GM21423 (cell line): ENCODE data around the gene NR4A2.
A peak's percentile ranks its signal among the peaks of the same experiment; 100 is the strongest.

Source experiments
- ATAC-seq: cut with Tn5 transposase; IDR thresholded peaks from one replicate; pipeline ENCODE4 v1.9.1; 2021; ENCODE audit warnings: mild to moderate bottlenecking, moderate library complexity; ENCODE audit not compliant: unreplicated experiment

NR4A2 gene

DNA sequence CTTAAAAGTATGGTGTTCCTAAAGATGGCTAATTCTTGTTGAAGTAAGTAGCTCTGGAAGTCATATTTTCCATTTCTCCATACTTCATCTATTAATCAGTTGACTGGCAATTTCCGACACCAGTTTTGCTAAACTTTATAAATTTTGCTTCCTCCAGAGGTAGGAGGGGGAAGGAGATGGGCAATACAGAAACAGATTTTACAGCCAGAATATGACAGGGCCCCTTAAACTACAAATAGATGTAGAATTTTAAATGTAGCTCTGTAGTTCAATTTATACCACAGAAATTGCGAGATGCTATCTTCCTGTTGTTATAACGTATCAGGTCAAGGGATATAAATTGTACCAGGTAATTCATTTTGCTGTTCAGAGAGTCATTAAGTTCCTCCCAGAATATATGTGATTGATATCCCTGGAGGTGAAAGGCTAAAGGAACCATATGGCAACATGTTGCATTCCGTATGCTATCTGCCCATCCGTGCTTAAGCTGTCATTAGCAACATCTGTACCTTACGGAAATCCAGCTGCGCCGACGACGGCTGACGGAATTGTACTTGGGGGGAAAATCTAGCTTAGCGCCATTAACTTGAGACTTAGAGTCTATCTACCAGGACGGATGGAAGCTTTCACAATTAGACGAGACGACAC is 8.4 kb upstream of the NR4A2 start:
- peak; percentile 11 for ATAC-seq

- ATAC-seq, result no peak
Observed at GRCh38 chr2:156340377-156340776, 7.9 kb upstream of the NR4A2 start.

DNA sequence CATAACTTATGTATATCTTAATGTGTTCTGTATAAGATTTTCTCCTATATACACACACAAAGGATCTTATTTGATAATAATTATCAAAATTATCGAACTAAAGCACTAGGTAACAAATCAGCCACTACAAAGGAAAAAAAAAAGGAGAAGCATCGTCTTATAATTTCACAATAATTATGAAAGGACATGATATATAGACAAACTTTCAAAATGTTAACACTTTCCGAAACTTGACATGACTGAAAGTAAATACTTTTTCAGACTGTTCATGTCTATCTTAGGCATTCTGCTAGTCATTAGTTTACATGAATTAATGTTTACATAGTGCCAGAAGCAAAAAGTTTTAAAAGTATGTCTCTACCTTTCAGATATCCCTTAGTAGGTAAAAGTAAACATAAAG is 7.3 kb upstream of the NR4A2 start:
- ATAC-seq, result no peak

DNA sequence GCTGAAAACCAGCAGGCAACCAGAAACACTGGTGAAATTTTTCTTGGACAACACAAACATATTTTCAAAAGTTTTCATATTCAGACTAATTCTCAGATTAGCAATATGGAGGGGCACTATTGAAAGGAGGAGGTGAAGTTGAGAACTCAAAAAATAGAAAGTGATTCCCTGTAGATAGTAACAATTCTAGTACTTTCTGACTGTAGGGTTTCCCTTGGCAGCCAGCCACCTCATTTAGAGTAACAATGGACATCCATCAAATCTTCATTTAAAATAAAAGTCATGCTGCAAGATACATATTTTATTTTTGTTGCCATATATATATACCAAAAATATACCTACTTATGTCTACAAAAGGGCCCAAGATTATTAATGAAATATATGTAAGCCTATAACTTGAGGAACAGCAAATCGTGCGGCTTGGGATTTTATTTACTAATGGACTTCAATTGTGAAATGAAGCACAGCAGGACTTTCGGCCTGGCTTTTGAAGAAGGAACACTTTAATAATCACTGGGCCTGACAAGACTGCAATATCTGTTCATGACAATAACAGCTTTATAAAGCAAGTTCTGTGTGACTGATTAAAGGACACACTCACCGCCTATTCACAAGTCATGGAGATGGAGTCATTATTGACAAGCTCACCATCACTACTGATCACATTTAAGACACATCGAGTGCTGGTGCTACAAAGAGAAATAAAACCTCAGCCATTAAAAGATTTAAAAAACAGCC is 6.8 kb upstream of the NR4A2 start:
- ATAC-seq, result no peak

GRCh38 chr2:156338578-156338977 is 6.1 kb upstream of the NR4A2 start:
- no peak for ATAC-seq

- ATAC-seq, result peak; percentile 25
Observed at GRCh38 chr2:156334496-156335478, 2.3 kb upstream of the NR4A2 start.

GRCh38 chr2:156333951-156334495 is 1.5 kb upstream of the NR4A2 start:
- ATAC-seq, result peak; percentile 45

DNA sequence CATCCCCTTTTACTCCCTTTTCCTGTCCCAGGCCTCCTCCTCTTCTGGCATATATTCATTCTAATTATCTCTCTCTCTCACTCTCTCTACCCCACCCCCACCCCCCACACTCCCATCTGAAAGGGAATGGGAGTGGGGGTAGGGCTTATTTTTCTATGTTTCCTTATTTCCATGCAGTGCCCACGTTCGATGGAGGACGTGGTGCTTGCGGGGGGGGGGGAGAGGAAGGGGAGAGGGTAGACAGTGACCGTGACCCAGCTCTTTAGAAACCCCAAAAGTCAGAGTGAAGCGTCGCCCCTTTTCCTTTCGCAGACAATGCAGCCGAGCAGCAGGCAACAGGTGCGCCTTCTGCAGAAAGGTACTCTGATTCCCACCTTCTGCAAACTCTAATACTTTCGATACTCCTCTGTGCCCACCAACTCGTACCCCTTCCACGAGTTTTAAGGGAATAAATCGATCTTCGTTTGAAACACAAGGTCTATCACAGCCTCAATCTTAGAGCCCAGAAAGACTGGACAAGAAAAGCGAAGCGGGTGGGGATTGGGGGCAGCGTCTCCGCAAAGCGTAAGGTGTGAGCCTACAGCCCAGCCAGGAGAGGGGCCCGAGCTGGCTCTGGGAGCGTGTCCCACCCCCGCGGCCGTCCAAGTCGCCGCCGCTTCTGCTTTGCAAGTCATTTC is 891 bp upstream of the NR4A2 start:
- peak; percentile 22 for ATAC-seq

DNA sequence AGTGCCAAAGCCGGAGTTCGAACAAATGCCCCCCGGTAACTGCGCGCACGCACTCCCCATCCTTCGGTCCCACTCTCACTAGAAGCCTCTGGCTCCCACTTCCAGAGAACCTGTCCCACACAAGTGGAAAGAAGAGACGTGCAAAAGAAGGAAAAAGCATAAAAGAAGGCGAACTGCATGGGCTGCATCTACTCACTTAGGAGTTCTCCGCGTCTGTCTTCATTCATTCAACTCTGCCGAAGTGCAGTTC is 312 bp downstream of the NR4A2 start:
- ATAC-seq, result no peak

DNA sequence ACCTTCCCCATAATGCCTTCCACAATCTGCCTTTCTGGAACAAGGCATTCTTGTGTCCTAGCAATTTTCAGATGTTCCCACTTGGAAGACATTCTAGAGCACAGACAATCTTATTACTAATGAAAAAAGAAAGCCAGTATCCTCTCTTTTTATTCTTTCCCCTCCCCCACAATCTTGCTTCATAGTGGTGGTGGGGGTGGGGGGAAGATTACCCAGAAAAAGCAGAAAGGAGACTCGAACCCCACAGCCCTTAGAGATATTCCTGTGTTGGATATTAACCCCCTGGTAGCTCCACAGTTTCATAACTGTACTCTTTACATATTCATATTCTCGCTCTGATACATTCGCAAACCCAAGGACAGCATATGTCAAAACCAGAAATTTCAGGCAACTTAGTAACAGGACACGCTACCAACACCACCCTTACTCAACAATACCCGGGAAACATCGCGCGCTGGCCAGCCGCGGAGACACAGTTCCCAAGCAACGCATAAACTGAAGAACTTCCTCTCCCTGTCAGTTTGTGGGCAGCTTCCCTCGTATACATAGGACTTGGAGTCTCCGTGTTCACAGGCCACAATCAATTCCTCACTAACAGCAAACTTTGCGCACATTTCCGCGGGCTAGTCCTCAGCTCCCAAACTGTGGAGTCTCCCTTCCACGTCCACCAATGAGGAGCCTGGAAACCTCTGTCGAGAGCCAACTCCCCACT is 793 bp downstream of the NR4A2 start:
- ATAC-seq, result no peak

GRCh38 chr2:156329927-156330726 is 2.4 kb downstream of the NR4A2 start:
- ATAC-seq, result no peak

DNA sequence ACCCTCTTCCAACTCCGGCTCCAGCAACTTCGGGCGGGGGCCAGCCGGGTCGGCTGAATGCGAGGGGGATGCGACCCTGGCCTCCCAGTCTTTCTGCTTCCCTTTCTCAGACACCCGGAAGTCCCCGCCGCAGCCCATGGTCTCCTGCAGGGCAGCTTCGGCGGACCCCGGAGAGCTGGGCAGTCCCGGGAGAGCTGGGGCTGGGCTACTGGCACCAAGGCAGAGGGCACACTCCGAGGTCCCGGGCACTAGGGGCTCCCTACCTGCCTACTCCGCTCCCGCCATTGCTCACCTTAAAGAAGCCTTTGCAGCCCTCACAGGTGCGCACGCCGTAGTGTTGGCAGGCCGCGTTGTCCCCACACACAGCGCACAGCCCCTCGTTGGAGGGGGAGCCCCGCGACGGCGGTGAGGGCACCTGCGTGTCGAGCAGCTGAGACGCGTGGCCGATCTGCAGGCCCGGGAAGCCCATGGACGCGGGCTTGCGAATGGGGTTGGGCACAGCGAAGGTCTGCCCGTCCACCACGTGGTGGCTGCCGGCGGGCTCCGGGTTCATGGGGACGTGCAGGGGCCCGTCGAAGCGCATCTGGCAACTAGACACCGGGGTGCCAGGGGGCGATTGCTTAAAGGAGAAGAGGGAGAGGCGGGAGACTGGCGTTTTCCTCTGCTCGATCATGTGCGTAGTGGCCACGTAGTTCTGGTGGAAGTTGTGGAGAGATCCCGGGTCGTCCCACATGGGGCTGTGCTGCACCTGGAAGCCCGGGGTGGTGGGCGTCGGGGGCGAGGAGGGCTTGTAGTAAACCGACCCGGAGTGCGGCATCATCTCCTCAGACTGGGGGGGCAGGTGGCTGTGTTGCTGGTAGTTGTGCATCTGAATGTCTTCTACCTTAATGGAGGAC is 3.2 kb downstream of the NR4A2 start:
- no peak for ATAC-seq

DNA sequence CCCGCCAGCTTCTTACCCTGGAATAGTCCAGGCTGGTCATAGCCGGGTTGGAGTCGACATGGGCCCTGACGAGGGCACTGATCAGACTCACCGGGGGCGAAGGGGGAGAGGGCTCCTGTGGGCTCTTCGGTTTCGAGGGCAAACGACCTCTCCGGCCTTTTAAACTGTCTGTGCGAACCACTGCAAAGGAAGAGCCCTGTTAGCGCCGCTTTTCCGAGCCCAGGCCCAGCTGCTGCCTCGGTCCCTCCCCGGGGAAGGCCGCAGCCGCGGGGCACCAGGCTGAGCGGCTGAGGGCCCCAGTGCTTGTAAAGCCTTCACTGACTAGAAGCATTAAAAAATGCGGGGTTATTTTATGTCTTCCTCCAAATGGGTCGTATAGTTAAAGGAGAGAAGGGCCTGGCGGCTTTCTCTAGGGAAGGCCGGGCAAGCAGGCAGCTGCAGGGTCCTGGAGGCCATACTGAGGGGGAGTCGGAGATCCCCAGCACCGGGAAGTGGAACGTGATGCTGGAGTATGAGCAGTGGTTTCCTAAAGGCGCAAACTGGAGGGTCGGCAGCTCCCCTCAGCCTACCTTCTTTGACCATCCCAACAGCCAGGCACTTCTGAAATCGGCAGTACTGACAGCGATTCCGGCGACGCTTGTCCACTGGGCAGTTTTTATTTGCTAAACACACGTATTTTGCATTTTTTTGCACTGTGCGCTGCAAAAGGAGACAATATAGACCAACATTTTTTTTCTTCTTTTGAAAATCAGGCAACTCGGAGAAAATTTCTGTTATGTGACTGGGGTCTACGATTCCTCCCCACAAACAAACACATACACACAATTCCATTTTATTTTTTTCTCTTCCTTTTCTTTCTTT is 4.5 kb downstream of the NR4A2 start:
- no peak for ATAC-seq

DNA sequence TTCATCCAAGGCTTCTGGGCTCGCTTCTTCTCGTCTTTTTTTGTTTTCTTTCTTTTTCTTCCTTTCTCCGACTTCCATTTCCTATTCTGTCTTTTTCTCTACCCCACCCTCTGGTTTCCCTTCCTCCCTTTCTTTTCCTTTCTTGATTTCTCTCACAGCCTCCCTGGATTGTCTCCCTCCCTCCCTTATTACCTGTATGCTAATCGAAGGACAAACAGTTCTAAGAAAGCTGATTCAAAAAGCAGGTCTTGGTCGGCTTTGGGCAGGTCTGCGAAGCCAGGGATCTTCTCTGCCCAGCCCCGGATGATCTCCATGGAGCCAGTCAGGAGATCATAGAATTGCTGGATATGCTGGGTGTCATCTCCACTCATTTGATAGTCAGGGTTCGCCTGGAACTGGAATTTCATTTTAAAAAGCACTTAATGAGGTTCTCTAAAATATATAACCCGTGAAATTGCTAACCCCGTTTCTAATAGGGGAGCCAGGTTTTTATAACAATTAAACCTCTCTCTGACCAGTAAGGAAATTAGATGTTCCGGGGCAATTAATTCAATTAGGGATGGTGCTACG is 5.9 kb downstream of the NR4A2 start:
- ATAC-seq, result no peak

GRCh38 chr2:156325688-156326525 is 6.6 kb downstream of the NR4A2 start:
- ATAC-seq, result no peak

DNA sequence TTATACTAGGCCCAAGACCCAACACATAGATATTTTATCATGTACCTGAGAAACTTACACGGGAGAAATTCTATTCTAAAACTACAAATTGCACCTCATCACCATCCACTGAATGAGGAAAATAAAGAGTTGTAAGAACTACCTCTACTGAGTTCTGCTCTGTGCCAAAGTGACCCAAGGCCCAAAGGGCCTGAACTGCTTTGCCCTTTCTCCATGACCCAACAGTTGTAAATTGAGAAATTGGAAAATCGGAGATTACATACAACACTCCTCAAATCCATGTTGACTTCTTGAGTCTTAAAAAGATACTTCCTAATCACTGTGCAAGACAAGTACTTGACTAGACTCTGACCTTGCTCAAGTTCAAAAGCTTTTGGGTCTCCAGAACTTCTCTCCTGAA is 8.8 kb downstream of the NR4A2 start:
- no peak for ATAC-seq
